OCI-LY1 (cell line): ENCODE measurements around the gene RAB7A.

Source experiments
- CTCF ChIP-seq: fragments of 200-600 bp; sonication (generic), shearing (Covaris generic); IDR thresholded peaks from 2 replicates; pipeline ENCODE4 v1.5.1; 2017; ENCODE audit warnings: mild to moderate bottlenecking, antibody characterized with exemption, low read length, moderate library complexity, mixed read lengths
- EZH2 ChIP-seq: fragments of 200-600 bp; sonication (generic), shearing (Covaris generic); IDR thresholded peaks from 2 replicates; pipeline ENCODE4 v1.8.0; 2017; ENCODE audit warnings: borderline replicate concordance, mixed run types, mild to moderate bottlenecking, antibody characterized with exemption, low read length, moderate library complexity, mixed read lengths

- no peak for TF ChIP-seq CTCF
- no peak for TF ChIP-seq EZH2
These were observed 92.3 kb downstream of the RAB7A start for GRCh38 chr3:128818186-128818787.
